IPS-18a (cell line): Measurements from ENCODE around the gene TBC1D17.

Source experiments
- H3K27ac ChIP-seq: one replicate; pipeline ENCODE4 v1.5.1; 2013; ENCODE audit warnings: low read length
- H3K27me3 ChIP-seq: one replicate; pipeline ENCODE4 v1.6.1; 2013; ENCODE audit warnings: mild to moderate bottlenecking, low read length; ENCODE audit not compliant: control insufficient read depth, insufficient read depth
- H3K36me3 ChIP-seq: one replicate; pipeline ENCODE4 v1.6.1; 2013; ENCODE audit warnings: low read depth, low read length; ENCODE audit not compliant: control insufficient read depth
- H3K4me1 ChIP-seq: one replicate; pipeline ENCODE4 v1.6.1; 2013; ENCODE audit warnings: low read depth, low read length; ENCODE audit not compliant: control insufficient read depth
- H3K4me3 ChIP-seq: one replicate; pipeline ENCODE4 v1.5.1; 2013; ENCODE audit warnings: low read length
- H3K9ac ChIP-seq: one replicate; pipeline ENCODE4 v1.6.1; 2013; ENCODE audit warnings: mild to moderate bottlenecking, low read length, moderate library complexity
- H3K9me3 ChIP-seq: one replicate; pipeline ENCODE4 v1.6.1; 2013; ENCODE audit warnings: low read depth, low read length; ENCODE audit not compliant: control insufficient read depth

The TBC1D17 gene

GRCh38 chr19:49890349-49891311, 13.1 kb downstream of the TBC1D17 start:
- Histone ChIP-seq H3K27me3 (peaks cover 9% of the 10 kb centered on the region), H3K9ac (no peak overlapping the region), H3K4me3 (peak overlapping the region; percentile 48), H3K4me1 (peaks cover 4% of the 10 kb centered on the region), H3K9me3 (no peaks in the 10 kb centered on the region), H3K36me3 (no peaks in the 10 kb centered on the region), H3K27ac (no peak overlapping the region)

GRCh38 chr19:49891393-49891792, 13.9 kb downstream of the TBC1D17 start:
- H3K4me3 ChIP-seq: peak overlapping the region; percentile 23

GRCh38 chr19:49892716-49893115, 15.2 kb downstream of the TBC1D17 start:
- peaks cover 9% of the 10 kb centered on the region for H3K27me3 ChIP-seq
- H3K27ac ChIP-seq: no peak overlapping the region
- no peak overlapping the region for H3K9ac ChIP-seq
- H3K4me1 ChIP-seq: peaks cover 4% of the 10 kb centered on the region
- H3K36me3 ChIP-seq: no peaks in the 10 kb centered on the region
- no peak overlapping the region for H3K4me3 ChIP-seq
- no peaks in the 10 kb centered on the region for H3K9me3 ChIP-seq

More at GRCh38 chr19:49891393-49891792, 13.9 kb downstream of the TBC1D17 start:
- no peak overlapping the region for H3K9ac ChIP-seq
- H3K27me3 ChIP-seq: peaks cover 9% of the 10 kb centered on the region
- H3K9me3 ChIP-seq: no peaks in the 10 kb centered on the region
- H3K4me1 ChIP-seq: peaks cover 4% of the 10 kb centered on the region
- H3K27ac ChIP-seq: no peak overlapping the region
- H3K36me3 ChIP-seq: no peaks in the 10 kb centered on the region

GRCh38 chr19:49894011-49894664, 16.6 kb downstream of the TBC1D17 start:
- no peak overlapping the region for H3K9ac ChIP-seq
- peaks cover 4% of the 10 kb centered on the region for H3K4me1 ChIP-seq

GRCh38 chr19:49894879-49895565, 17.5 kb downstream of the TBC1D17 start:
- Histone ChIP-seq H3K4me1 (peaks cover 4% of the 10 kb centered on the region), H3K4me3 (no peak overlapping the region), H3K27ac (no peak overlapping the region), H3K9me3 (no peaks in the 10 kb centered on the region), H3K36me3 (no peaks in the 10 kb centered on the region), H3K27me3 (peaks cover 3% of the 10 kb centered on the region), H3K9ac (no peak overlapping the region)

More at GRCh38 chr19:49894011-49894664, 16.6 kb downstream of the TBC1D17 start:
- no peaks in the 10 kb centered on the region for H3K36me3 ChIP-seq
- no peak overlapping the region for H3K4me3 ChIP-seq
- no peaks in the 10 kb centered on the region for H3K9me3 ChIP-seq
- H3K27ac ChIP-seq: no peak overlapping the region
- peaks cover 9% of the 10 kb centered on the region for H3K27me3 ChIP-seq

GRCh38 chr19:49895566-49896297, 18.2 kb downstream of the TBC1D17 start:
- Histone ChIP-seq H3K4me1 (peaks cover 4% of the 10 kb centered on the region), H3K27ac (no peak overlapping the region), H3K9me3 (no peaks in the 10 kb centered on the region), H3K36me3 (no peaks in the 10 kb centered on the region), H3K4me3 (no peak overlapping the region), H3K27me3 (peaks cover 3% of the 10 kb centered on the region), H3K9ac (no peak overlapping the region)

GRCh38 chr19:49896863-49897621, 19.5 kb downstream of the TBC1D17 start, which contains the start of gene IL4I1:
Gene IL4I1, minus strand, starts transcription at chr19:49896887. Its CDS starts 727 bp downstream, at chr19:49896160.
- H3K27me3 ChIP-seq: no peaks in the 10 kb centered on the region

GRCh38 chr19:49904136-49904535, 26.6 kb downstream of the TBC1D17 start:
- Histone ChIP-seq H3K36me3 (peaks cover 19% of the 10 kb centered on the region), H3K27me3 (no peaks in the 10 kb centered on the region), H3K27ac (no peak overlapping the region), H3K9ac (no peak overlapping the region), H3K4me1 (peaks cover 3% of the 10 kb centered on the region), H3K4me3 (no peak overlapping the region), H3K9me3 (no peaks in the 10 kb centered on the region)

More at GRCh38 chr19:49896863-49897621, 19.5 kb downstream of the TBC1D17 start, which contains the start of gene IL4I1:
- no peaks in the 10 kb centered on the region for H3K36me3 ChIP-seq
- no peak within 1 kb of the TSS for H3K27ac ChIP-seq
- no peaks in the 10 kb centered on the region for H3K9me3 ChIP-seq
- no peaks in the 10 kb centered on the region for H3K4me1 ChIP-seq
- no peak within 1 kb of the TSS for H3K4me3 ChIP-seq
- no peak within 1 kb of the TSS for H3K9ac ChIP-seq

- Histone ChIP-seq H3K9ac (no peak overlapping the region), H3K4me1 (peaks cover 3% of the 10 kb centered on the region), H3K9me3 (no peaks in the 10 kb centered on the region), H3K4me3 (no peak overlapping the region), H3K36me3 (peaks cover 29% of the 10 kb centered on the region), H3K27me3 (no peaks in the 10 kb centered on the region), H3K27ac (no peak overlapping the region)
These were observed 29.5 kb downstream of the TBC1D17 start for GRCh38 chr19:49906879-49907564.
